ENCODE data around the gene LAPTM5. TPM values are rescaled to one million over a fixed set of nuclear protein-coding genes. Genes with fewer than 3 reads are reported as not detected.

LAPTM5 gene
- total and polyA plus RNA-seq, 2 donors (not counting 3 experiments of a cell fraction or from before 2014, with no cell fraction given): 83.4 to 95.2 TPM

DNA sequence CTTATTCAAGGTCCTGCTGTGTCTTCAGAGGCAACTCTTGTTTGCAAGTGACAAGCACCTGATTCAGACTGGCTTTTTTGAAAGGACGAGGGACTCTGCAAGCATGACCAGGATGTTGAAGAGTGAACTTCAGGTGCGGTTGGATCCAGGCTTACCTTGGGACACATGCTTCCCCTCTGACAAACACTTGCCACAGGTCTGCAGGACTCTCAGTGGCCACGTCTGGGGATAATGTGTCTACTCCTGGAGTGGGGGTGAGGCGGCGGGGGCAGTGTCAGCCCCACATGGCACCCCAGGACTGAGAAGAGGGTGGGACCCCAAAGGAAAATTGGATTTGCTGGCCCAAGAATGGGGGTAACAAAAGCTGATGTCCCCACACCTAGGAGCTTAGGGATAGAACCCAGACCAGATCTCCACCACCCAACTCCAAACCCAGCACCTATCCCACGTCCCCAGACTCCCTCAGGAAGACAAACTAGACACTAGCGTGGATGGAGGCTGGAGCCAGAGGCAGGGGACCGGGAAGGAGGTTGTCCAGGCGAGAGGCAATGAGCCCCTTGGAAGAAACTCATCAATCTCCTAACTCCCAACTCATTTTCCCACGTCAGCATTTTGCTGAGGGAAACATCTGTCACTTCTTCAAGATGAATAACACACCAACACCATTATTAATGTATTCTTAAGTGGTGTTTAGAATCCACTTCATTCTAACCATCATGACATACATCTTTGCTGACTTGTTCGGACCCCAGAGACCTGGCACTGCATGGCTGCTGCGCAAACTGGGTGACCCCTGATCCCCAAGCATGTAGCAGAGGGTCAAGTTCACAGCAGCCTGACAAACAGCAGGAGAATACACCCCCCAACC lies 32.0 kb upstream of the LAPTM5 start:
- ChIA-PET POLR2A (no interaction called here), CTCF (interaction anchor here (0.6 to 2.2 kb wide), 3 partner anchors 10 to 121 kb away, joined by 3 to 18 read pairs (median 15); no protein-coding TSS in a partner anchor)
- H4K20me1 ChIP-seq (replicated peaks; ENCODE audit: control insufficient read depth, extremely low read depth, insufficient read depth, low read length): no peaks in the 10 kb centered on the region
- H3K4me1 ChIP-seq (ENCODE audit: control insufficient read depth, extremely low read depth, insufficient read depth, low read length): no peaks in the 10 kb centered on the region
- no peak overlapping the region for H3K4me2 ChIP-seq (ENCODE audit: insufficient read depth, low read length)
- no peaks in the 10 kb centered on the region for H3K36me3 ChIP-seq (ENCODE audit: control insufficient read depth in 2 of 2, extremely low read depth in 1 of 2, insufficient read depth in 2 of 2, low read length in 2 of 2)
- no peak overlapping the region for H3K9ac ChIP-seq (replicated peaks; ENCODE audit: extremely low read depth, insufficient read depth, low read length)
- DNase-seq (ENCODE audit: low read depth, low spot score) (no peak), FAIRE-seq (no peak)
- peaks cover 1 to 9% of the 10 kb centered on the region in 2 experiments for H3K27me3 ChIP-seq (ENCODE audit: control insufficient read depth in 2 of 2, insufficient read depth in 2 of 2, low read length in 2 of 2)
- H3K27ac ChIP-seq (ENCODE audit: insufficient read depth, low read depth, low read length): no peak overlapping the region
- no peak overlapping the region for H2AFZ ChIP-seq (ENCODE audit: low read depth, low read length)
- no peaks in the 10 kb centered on the region for H3K9me1 ChIP-seq (replicated peaks; ENCODE audit: control insufficient read depth, extremely low read depth, insufficient read depth, low read length)
- intact Hi-C loops (cut with micrococcal nuclease) (no loop called here), dilution Hi-C loops (cut with MboI; ENCODE audit: extremely low pct_ligation_motif_present, low sequenced_read_pairs) (no loop called here)
- H3K9me3 ChIP-seq (replicated peaks; ENCODE audit: control insufficient read depth, insufficient read depth, low read length): no peaks in the 10 kb centered on the region
- no peak for TF ChIP-seq EZH2 (IDR thresholded peaks at IDR 0.05; ENCODE audit: borderline replicate concordance, low read depth, low read length, severe bottlenecking)
- TF ChIP-seq POLR2AphosphoS5 (IDR thresholded peaks at IDR 0.05; ENCODE audit: insufficient read depth, low read depth, low read length): no peak
- TF ChIP-seq, protein P1, sequence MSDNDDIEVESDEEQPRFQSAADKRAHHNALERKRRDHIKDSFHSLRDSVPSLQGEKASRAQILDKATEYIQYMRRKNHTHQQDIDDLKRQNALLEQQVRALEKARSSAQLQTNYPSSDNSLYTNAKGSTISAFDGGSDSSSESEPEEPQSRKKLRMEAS (IDR thresholded peaks at IDR 0.05; ENCODE audit: insufficient read depth, insufficient read length): no peak
- no peak for TF ChIP-seq POLR2A (IDR thresholded peaks at IDR 0.05; ENCODE audit: low read depth, low read length)
- no peak for TF ChIP-seq FOS (IDR thresholded peaks at IDR 0.05; ENCODE audit: borderline replicate concordance, insufficient read depth, low read length)
- TF ChIP-seq, protein P2, sequence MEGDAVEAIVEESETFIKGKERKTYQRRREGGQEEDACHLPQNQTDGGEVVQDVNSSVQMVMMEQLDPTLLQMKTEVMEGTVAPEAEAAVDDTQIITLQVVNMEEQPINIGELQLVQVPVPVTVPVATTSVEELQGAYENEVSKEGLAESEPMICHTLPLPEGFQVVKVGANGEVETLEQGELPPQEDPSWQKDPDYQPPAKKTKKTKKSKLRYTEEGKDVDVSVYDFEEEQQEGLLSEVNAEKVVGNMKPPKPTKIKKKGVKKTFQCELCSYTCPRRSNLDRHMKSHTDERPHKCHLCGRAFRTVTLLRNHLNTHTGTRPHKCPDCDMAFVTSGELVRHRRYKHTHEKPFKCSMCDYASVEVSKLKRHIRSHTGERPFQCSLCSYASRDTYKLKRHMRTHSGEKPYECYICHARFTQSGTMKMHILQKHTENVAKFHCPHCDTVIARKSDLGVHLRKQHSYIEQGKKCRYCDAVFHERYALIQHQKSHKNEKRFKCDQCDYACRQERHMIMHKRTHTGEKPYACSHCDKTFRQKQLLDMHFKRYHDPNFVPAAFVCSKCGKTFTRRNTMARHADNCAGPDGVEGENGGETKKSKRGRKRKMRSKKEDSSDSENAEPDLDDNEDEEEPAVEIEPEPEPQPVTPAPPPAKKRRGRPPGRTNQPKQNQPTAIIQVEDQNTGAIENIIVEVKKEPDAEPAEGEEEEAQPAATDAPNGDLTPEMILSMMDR (IDR thresholded peaks at IDR 0.05; ENCODE audit: extremely low read depth in 1 of 2, insufficient read depth in 1 of 2, low read depth in 1 of 2, low read length in 2 of 2): no peak
- TF ChIP-seq MYC (IDR thresholded peaks at IDR 0.05; ENCODE audit: low read depth, low read length): no peak
- no peak for TF ChIP-seq GATA2 (IDR thresholded peaks at IDR 0.05; ENCODE audit: insufficient read depth, insufficient read length, low read depth, low read length)
- no peak for TF ChIP-seq JUN (IDR thresholded peaks at IDR 0.05; ENCODE audit: borderline replicate concordance, insufficient read depth, insufficient read length, low read depth)
- no peak overlapping the region for H3K4me3 ChIP-seq (replicated peaks in 1 of 3; ENCODE audit: insufficient read depth in 1 of 3, low read depth in 1 of 3, low read length in 3 of 3)
- BruUV-seq (replicated peaks): no TSS peak
- H3K79me2 ChIP-seq (ENCODE audit: control insufficient read depth, insufficient read depth, low read length): no peaks in the 10 kb centered on the region
